GM15510 (cell line): Measurements from ENCODE around the gene USP40.

Source experiments
- POLR2A ChIP-seq: IDR thresholded peaks from 3 replicates; pipeline ENCODE4 v1.6.1; 2011; ENCODE audit warnings: borderline replicate concordance; ENCODE audit not compliant: insufficient read length; ENCODE audit errors: extremely low read depth

Gene USP40

DNA sequence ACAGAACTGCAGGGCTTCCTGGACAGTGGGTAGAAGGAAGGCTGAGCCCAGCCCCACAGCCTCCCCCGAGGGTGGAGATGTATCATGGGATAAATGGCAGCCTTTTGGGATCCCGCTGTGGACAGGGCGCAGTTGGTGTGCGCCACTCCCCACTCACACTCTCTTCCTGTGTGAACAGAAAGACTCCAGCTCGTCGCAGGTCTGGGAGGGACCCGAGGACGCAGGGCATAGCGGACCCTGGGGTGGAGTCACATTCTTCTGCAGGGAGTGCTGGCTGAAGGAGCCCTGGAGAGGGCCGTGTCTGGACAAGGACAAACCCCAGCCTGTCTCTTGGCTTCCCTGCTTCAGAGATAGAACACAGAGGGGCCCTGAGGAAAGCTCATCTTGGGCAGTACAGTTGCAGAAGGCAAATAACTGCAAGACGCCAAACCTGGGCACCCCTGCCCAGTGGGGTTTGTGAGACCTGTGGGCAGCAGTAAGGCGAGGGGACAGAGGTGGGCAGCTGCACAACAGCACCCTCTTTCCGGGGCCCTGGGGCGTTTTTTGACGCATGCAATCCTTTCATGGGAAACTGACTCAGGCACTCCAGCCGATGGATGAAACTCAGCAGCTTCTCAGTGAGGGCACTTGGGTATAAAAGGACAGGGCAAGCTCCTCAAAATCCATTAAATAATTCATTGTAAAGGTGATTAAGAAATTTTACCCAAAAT lies 101.9 kb downstream of the USP40 start:
- TF ChIP-seq POLR2A = no peak

DNA sequence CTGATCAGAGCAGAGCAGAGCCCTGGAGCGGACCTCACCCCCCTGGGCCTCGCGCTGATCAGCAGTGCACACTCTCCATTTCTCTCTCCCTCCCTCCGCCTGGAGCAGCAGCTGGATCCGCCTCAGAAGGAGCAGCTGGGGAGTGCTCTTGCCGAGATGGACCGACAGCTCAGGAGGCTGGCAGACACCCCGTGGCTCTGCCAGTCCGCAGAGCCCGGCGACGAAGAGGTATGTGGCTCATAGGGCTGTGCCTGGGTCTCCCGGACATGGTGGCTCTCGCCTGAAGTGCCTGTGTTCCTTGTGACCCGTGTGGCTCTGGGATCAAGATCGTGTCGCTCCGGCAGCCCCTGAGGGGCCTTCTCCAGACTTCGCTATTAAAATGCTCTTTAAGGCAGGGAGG lies 102.5 kb downstream of the USP40 start:
- no peak for TF ChIP-seq POLR2A

DNA sequence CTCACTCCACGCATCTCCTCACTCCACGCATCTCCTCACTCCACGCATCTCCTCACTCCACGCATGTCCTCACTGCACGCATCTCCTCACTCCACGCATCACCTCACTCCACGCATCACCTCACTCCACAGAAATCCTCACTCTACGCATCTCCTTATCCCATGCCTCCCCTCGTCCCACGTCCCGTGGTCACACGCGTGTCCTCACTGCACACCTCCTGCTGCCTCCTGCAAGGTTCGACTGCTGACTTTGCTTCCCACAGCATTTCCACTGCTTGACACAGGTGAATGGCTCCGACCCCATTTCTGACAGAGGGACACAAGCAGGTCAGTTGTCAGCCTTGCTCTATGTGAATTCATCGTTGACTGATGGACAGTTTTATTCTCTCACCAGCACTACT lies 103.0 kb downstream of the USP40 start:
- TF ChIP-seq POLR2A = no peak

DNA sequence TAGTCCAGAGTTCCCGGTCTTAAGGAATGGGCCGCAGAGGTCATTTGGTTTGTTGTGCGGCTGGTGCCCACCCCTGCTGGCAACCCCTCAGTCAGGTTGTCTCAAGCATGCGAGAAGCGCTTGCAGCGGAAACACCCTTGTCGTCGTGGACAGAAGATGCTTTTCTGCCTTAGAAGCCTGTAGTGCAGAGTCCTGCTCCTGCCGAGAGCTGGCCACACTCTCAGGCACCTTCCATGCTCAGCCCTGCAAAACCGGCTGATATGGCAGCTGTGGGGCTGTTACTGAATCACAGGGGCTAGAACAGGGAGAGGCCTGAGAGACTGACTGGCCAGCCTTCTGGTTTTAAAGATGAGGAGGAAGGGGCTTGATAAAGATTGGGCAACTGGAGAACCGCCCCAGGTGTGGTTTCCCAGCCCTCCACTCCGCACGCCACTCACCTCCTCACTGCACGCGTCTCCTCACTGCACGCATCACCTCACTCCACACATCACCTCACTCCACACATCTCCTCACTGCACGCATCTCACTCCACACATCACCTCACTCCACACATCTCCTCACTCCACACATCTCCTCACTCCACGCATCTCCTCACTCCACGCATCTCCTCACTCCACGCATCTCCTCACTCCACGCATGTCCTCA lies 103.6 kb downstream of the USP40 start:
- TF ChIP-seq POLR2A = no peak

DNA sequence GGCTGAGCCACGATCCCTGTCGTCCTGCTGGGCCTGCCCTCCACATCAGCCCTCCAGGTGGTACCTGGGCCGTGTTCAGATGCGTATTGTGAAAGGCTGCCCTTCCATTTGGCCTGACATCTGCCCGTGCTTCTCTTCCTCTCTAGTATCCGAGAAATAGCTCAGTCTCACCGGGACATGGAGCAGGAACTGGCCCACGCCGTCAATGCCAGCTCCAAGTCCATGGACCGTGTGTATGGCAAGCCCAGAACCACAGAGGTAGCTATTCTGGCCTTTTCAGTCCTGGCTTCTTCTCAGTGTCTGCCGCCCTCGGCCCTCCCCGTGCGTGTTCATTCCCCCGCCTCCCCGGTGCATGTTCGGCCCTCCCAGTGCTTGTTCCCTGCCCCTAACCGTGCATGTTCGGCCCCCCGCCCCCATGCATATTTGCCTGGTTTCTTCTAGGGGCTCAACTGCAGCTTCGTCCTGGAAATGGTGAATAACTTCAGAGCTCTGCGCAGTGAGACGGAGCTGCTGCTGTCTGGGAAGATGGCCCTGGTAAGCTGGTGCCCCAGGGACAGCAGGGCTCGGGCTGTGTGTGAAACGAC lies 104.3 kb downstream of the USP40 start:
- no peak for TF ChIP-seq POLR2A

DNA sequence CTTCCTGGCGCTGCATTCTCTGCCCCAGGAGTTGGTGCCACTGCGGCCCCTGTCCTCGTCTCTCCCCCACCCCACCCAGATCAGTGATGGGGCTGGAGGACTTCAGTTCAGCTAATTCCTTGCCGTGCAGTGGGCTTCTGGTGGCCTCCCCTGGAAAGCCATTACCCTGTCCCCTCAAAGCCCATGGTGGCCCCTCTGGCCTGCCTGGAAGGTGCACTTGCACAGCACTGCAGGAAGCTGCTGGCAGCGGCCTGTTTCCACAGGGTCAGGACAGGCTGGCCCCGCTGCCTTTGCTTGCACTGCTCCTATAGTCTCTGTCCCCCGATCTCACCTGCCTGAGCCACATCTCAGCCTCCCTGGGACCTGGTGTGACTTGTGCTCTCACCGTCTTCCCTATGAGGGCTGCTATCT lies 105.1 kb downstream of the USP40 start:
- no peak for TF ChIP-seq POLR2A

DNA sequence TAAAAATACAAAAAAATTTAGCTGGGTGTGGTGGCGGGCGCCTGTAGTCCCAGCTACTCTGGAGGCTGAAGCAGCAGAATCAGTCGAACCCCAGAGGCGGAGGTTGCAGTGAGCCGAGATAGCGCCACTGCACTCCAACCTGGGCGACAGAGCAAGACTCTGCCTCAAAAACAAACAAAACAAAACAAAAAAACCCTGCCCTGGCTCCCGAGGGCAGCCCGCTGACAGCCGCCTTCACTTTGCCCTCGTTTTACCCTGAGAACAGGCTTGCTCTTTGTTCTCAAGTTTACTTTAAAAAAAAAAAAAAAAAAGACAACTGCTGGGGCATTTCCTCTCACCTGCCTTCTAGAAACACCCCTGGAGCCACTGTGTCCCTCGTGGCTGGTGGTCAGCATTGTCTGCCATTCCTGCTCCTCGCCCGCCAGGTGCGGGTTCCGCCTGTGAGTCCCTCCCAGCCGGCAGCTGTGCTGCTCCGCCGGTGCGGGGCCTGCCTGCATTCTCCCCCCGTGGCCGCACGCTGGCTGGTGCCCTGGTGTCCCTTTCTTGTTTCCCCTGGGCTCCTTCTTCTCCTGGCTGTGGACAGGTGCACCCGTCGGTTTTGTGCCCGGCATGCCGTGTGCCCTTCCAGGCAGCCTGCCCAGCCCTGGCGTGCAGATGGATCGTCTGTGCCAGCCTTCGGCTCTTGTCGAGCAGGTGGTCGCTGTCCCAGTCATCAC lies 105.7 kb downstream of the USP40 start:
- TF ChIP-seq POLR2A = no peak

DNA sequence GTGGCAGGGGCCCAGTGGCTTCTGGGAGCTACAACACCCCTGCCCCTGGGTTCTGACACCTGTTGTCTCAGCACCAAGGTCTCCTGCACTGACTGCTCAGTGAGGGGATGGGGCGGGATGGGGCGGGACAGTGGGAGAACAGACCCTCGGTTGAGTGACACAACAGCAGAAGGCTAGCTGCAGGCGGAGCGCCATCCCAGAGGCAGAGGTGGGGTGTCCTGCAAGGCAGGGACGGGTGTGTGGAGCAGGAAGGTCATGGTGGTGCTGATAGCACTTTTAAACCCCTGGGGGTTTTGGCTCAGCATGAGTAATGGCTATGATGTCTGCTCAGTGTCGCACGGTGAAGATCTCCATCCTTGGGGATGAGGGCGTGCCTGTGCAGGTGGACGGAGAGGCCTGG lies 107.2 kb downstream of the USP40 start:
- TF ChIP-seq POLR2A = no peak

DNA sequence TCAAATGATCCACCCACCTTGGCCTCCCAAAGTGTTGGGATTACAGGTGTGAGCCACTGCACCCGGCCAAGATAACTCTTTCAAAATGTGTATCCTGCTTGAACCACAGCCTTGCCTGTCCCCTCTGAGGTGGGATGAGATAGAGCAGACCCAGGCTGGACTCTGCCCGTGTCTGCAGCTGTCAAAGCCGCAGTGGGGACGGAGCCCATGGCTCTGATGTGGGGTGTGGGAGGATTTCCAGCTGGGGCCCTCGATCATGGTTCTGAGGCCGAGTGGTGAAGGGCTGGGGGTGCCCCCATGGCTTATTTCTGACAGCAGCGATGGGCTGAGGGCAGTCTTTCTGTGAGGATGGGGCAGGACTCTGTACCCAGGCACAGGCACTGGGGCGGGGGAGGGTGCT lies 107.8 kb downstream of the USP40 start:
- TF ChIP-seq POLR2A = no peak

DNA sequence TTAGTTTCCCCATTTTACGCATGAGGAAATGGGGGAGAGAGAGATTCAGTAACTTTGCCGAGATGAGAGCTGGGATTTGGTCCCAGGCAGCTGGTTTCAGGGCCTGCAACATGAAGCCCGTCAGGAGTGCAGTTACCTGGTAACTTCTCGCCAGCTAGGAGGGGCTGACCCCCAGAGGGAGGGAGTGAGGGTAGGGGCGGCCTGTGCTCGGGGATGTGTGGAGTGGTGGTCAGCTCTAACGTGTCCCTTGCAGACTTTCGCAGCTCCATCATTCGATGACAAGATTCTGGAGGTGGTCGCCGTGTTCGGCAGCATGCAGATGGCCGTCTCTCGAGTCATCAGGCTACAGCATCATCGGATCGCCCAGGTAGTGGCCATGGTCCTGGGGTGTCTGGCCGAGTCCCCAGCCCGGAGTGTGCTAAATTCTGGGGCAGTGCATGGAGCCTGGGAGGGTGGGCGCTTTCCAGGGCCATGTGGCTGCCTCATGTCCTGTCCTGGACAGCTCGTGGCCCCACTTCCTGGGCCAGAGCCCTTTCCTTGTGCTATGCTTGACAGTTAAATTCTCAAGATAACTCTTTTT lies 108.5 kb downstream of the USP40 start:
- TF ChIP-seq POLR2A = no peak

DNA sequence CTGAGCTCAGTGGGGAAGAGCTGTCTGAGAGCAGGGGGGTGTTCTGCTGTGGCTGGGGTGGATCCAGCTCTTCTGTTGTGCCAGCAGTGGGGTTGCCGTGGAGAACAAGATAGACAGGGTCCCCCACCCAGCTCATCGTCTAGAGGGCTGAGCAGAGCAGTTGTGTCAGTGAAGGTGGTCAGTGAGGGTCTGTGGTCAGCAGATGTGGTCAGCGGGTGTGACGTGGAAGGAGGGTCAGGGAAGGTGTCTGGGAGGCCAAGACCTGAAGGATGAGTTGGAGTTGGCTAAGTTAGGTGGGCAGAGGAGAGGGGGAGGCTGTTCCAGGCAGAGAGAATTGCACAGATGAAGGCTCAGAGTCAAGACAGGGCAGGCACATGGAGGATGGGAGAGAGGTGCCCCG lies 109.2 kb downstream of the USP40 start:
- no peak for TF ChIP-seq POLR2A

DNA sequence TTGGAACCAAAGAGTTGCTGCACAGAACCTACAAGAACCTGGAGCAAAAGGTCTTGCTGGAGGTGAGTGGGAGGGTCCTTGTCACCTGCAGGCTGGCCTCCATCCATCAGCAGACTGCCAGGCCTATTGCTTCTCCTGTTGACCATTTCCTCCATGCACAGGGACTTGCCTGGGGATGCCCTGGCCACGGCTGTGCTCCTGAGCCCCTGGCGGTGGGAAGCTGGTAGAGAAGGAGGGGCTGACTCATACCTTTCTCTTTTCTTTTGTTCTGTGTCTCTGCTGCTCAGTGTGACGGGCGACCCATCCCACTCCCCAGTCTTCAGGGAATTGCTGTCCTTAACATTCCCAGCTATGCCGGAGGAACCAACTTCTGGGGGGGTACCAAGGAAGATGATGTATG lies 109.6 kb downstream of the USP40 start:
- TF ChIP-seq POLR2A = no peak

DNA sequence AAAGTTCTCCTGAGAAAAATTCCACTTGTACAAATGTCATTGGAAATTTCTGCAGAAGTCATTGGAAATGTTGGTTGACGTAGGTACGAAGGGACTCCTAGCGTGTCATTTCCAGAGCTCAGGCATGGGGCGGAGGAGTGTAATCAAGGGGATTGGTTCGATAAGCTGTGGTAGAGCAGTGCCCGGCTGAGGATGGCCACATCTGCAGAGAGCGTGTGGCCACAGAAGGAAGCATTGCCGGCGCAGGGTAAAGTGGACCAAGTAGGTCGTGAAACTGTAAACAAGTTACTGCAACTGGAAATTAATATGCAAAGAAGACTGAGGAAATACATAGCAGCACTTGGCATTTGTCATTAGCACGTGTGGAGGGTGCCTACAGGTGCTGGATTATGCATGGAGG lies 110.5 kb downstream of the USP40 start:
- TF ChIP-seq POLR2A = no peak

DNA sequence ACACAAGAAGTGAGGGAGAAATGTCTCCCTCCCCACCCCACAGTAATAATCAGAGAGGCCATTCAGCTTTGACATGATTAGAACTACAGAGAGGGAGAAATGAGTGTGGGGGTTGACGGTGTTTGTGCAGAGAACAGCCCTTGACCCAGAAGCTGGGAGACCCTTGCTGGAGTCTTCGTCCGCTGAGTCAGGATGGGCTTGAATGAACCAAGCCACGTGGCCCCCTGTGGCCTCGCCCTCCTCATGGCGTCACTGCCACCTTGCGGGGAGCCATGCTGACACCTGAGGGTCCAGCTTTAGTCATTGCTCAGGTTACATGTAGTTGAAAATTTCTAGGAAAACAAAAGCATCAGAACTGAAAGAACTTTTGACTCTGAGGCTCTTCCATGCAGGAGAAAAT lies 111.1 kb downstream of the USP40 start:
- TF ChIP-seq POLR2A = no peak

DNA sequence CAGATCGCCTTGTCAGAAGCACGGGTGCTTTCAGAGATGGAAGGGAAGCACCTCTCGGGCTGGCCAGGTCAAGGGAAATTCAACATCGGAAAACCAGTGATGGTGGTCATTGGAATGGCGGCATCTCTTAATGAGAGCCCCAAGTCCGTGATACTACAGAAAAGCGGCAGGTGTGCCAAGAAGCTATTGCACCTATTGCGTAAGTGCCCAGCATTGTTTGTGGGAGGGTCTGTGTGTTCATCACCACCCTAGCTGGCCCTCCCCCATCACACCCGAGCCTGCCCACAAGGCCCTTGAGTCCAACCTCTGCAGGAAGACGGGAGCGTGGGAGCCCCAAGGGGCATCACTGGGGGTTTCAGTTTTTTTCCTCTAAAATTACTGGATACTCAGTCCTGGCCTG lies 111.6 kb downstream of the USP40 start:
- TF ChIP-seq POLR2A = no peak

DNA sequence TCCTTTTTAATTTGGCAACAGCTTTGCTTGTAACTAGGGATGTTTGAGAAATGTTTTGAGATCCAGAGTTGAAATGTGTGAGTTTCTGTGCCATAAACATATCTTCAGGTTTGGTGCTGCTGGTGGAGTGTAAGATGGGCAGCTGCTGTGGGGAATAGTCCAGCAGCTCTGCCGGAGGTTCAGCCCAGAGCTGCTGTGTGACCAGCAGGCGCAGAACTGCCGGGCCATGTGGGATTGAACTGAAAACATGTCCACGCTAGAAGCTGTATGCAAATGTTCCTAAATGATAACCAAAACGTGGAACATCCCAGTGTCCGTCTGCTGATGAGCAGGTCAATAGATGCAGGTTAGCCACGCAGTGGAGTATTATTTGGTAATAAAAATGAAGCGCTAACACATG lies 112.7 kb downstream of the USP40 start:
- TF ChIP-seq POLR2A = no peak
